ENCODE results near the gene NISCH.

The NISCH gene

GRCh38 chr3:52468336-52468735, 12.9 kb downstream of the NISCH start:
- no peak for DNase-seq (ENCODE audit: extremely low spot score, insufficient read length, low read depth)
- FAIRE-seq: no peak

- no peak for DNase-seq (ENCODE audit: extremely low spot score, insufficient read length, low read depth)
- FAIRE-seq: no peak
Observed at GRCh38 chr3:52469001-52469400, 13.6 kb downstream of the NISCH start.

DNA sequence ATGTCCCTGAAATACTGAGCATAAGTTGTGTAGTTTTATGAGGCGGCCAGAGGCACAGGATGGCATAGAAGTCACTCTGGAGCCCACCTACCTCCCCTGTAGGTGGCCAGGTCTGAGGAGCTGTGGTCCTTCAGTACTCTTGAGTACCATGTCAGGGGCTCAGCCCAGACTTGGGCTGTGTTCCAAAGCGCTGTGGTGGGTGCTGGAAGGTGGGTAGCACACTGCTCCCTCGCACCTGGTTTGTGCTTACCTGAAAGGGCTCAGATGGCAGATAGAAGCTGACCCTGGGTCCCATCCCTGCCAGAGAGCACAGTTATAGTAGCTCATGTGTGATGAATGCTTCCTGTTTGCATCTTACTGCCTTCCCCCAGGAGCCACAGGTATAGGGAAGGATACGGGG, 15.5 kb downstream of the NISCH start:
- DNase-seq (ENCODE audit: extremely low spot score, insufficient read length, low read depth) (no peak), FAIRE-seq (no peak)

DNA sequence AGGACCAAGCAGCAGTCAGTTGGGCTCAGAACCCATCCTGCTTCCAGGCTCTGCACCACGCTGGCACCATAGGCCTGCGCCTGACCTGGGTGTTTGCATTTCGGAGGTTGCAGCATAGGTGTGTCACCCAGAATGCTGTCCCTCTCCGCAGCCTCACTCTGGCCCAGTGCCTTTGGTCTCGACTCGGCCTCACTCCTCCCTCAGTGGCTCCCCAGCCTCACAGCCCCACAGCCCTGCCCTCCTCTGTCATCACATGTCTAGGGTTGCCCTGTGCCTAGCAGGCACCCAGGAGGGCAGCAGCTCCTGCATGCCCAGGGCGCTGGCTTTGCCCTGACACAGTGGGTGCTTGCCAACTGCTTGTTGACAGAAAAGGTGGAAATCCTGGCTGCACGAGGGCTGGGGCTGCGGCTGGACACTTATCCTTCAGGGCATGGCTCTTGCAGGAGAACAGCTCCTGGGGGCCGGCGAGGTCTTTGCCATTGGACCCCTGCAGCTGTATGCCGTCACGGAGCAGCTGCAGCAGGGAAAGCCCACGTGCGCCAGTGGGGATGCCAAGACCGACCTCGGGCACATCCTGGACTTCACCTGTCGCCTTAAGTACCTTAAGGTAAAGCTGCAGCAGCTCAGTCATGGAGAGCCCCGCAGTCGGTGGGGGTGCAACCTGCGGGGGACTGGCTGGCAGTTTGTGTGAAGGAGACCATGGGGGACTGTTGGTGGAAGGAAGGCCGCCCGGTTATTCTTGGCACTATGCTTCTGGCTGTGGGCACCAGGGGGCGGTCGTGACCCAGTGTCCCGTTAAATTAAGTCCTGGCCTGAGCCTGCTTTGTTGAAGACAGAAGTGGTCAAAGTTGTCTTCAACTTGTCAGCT, 16.2 kb downstream of the NISCH start:
- DNase-seq (ENCODE audit: extremely low spot score, insufficient read length, low read depth) (no peak), FAIRE-seq (peak; percentile 26)

GRCh38 chr3:52472239-52473000, 17.0 kb downstream of the NISCH start:
- DNase-seq (ENCODE audit: extremely low spot score, insufficient read length, low read depth) (no peak), FAIRE-seq (no peak)

GRCh38 chr3:52473026-52473425, 17.6 kb downstream of the NISCH start:
- FAIRE-seq (no peak), DNase-seq (ENCODE audit: extremely low spot score, insufficient read length, low read depth) (no peak)

- DNase-seq (ENCODE audit: extremely low spot score, insufficient read length, low read depth) (no peak), FAIRE-seq (no peak)
Observed at GRCh38 chr3:52477076-52477795, 21.8 kb downstream of the NISCH start.

GRCh38 chr3:52477796-52478095, 22.3 kb downstream of the NISCH start:
- FAIRE-seq: no peak

GRCh38 chr3:52479037-52479876, 23.9 kb downstream of the NISCH start:
- DNase-seq (ENCODE audit: extremely low spot score, insufficient read length, low read depth) (no peak), FAIRE-seq (no peak)

More at GRCh38 chr3:52477796-52478095, 22.3 kb downstream of the NISCH start:
- DNase-seq (ENCODE audit: extremely low spot score, insufficient read length, low read depth): no peak

DNA sequence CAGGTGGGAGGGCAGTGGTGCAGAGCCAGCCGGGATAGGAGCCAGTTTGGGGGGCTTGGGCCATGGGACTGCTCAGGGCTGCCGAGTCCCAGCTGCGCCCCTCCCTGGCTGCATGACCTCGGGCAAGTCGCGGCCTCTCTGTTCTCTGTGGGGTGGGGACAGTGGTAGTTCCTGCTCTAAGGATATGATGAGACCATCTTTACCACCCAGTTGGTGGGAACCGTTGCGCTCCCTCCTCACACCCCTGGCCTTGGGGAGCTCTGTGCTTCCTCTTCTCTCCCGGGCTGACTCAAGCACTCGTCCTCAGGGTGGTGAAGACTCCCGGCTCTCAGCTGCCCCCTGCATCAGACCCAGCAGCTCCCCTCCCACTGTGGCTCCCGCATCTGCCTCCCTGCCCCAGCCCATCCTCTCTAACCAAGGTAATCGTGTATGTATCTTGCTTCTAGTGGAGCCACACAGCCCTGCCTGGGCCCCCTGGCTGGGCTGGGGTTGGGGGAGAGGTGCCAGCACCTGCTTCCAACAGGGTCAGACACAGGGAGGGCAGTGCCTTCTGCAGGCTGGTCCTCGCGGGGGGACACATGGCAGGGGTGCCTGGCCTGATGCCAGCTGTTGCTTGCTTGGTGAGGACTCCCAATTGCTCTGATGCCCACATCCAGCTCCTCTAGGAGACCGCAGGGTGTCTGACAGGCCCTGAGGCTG, 24.6 kb downstream of the NISCH start:
- DNase-seq (ENCODE audit: extremely low spot score, insufficient read length, low read depth) (no peak), FAIRE-seq (no peak)

GRCh38 chr3:52480768-52481715, 25.6 kb downstream of the NISCH start:
- FAIRE-seq (no peak), DNase-seq (ENCODE audit: extremely low spot score, insufficient read length, low read depth) (no peak)

DNA sequence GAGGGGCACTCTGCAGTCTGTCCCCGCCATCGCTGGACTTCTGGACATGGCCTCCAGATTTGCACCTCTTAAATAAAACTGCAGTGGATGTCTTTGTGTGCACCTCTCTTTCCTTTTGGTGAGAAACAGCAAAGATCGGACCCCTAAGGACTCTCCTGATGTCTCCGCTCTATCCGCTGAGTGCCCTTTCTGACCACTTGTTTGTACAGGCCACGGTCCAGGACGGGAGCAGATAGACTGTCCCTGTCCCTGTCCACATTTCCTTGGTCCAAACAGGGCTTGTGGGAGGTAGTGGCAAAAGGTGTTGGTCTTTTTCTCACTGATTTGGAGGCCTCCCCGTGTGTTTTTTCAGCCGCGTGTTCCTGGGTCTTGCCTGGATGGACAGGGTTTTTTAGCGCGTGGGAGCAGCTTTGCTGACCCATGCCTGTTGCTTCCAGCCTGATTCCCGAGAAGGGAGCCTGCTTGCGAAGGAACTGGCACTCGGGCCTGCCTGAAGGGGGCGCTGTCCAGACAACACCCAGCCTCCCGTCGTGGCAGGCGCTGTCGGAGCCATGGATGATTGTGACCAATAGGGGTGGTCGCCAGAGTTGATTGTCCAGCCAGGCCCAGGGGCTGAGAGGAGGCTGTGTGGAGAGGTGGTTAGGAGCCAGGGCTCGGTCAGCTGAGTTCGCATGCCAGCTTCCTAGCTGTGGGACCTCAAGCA, 26.6 kb downstream of the NISCH start:
- DNase-seq (ENCODE audit: extremely low spot score, insufficient read length, low read depth): no peak
- no peak for FAIRE-seq

- no peak for DNase-seq (ENCODE audit: extremely low spot score, insufficient read length, low read depth)
- no peak for FAIRE-seq
Observed at GRCh38 chr3:52483081-52483480, 27.7 kb downstream of the NISCH start.

DNA sequence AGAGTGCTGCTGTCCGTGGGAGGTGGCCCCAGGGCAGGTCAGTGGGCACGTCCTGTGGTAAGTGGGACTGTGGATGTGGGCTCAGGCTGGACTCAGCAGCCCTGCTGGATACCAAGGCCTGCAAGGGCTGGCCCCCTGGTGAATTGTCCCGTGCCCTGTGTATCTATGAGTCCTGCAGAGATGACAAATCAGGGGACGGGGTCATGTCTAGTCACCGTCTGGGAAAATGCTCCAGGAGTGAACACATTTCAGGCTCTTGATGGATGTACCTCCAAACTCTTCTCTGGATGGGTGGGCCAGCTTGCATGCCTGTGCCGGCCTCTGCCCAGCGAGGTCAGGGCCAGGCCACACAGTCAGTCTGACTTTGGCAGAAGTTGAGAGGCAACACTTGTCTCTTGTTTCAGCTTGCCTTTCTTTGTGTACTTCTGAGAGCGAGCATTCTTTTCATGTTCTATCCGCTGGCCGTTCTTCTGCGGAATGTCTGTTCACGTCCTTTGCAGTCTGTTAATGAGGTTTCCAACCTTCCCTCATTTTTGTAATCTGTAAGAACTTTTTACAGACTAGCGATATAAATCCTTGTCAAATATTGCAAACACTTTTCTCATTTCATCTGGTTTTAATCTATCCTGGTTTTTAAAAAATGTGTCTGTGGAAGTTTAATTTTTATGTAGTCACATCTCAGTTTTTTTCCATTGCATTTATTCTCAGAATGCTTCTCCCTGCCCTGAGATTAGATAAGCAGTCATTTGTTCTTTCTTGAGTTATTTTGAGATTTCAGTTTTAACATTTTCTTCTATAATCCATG, 28.4 kb downstream of the NISCH start:
- DNase-seq (ENCODE audit: extremely low spot score, insufficient read length, low read depth) (no peak), FAIRE-seq (no peak)

- FAIRE-seq (no peak), DNase-seq (ENCODE audit: extremely low spot score, insufficient read length, low read depth) (no peak)
Observed at GRCh38 chr3:52484680-52485461, 29.5 kb downstream of the NISCH start.
